NCI-H345 treated with DMSO at 0.1 percent for 48 hours (cell line): Measurements from ENCODE around the gene MYO9B.
"Not testable (repeated sequence)": the region's sequence is repeated elsewhere in the genome, so short reads cannot be mapped to it uniquely, and the experiment has no call there.

Source experiments
- DNase-seq: peaks from one replicate; lab custom pipeline; 2025; ENCODE audit not compliant: unreplicated experiment; lab: John Stamatoyannopoulos, UW

MYO9B gene

DNA sequence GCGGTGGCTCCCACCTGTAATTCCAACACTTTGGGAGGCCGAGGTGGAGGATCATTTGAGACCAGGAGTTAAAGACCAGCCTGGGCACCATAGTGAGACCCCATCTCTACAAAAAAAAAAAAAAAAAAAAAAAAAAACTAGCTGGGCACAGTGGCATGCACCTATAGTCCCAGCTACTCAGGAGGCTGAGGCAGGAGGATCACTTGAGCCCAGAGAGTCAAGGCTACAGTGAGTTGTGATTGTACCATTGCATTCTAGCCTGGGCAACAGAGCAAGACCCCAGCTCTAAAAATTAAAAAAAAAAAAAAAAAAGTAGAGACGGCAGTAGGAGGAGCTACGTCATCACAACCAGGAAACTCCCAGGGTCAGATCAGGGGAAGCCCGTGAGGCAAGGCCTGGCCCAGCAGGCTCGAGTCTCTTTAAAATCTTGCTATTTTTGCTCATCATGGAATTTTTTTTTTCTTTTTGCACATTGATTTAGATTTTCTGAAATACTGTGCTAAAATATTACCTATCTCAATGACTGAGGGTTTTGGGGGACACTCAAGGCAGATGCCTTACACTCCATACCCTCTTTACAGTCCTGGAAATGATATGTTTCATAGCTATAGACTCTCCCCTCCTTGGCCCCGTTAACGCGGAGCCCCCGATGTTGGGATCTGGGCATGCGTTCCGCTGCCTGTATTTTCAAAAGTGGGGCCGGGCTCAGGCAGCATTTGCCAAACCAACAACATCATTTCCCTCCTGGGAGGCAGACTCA lies 95.1 kb downstream of the MYO9B start:
- no peak for DNase-seq

DNA sequence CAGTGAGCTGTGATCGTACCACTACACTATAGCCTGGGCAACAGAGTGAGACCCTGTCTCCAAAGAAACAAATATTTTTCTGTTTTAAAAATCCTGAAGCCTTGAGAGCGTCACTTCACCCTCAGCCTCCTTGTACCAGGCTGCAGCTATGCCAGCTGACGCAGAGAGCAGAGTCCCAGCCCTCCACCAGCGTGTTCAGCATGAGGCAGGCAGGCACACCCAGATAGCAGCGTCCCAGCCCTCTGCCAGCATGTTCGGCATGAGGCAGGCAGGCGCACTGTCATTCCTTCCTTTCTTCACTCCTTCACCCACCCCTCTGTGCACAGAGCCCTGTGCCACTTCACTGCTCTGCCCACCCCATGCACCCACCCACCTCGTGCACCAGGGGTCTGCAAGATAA lies 96.3 kb downstream of the MYO9B start:
- no peak for DNase-seq

DNA sequence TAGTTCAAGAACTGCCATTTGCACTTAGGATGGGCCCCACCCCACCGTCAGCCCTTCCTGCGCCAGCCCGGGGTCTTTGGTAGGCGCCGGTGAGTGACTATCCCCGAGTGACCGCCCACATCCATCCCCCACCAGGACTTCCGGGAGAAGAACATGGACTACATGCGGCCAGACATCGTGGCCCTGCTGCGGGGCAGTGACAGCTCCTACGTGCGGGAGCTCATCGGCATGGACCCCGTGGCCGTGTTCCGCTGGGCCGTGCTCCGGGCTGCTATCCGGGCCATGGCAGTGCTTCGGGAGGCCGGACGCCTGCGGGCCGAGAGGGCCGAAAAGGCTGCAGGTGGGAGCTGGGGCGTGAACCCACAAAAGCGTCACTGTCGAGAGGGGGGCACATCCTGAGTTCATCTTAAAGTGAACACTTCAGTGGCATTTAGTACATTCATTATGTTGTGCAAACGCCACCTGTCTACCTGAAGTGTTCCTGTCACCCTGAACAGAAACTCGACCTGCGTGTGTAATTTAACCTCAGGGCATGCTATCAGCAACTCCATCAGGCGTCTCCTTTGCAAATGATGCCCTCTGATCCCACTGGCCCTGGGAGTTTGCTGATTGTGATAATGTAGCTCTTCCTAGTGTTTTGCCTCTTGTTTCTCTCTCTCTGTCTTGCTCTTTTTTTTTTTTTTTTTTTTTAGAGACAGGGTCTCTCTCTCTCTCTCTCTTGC lies 97.2 kb downstream of the MYO9B start:
- DNase-seq: no peak

DNA sequence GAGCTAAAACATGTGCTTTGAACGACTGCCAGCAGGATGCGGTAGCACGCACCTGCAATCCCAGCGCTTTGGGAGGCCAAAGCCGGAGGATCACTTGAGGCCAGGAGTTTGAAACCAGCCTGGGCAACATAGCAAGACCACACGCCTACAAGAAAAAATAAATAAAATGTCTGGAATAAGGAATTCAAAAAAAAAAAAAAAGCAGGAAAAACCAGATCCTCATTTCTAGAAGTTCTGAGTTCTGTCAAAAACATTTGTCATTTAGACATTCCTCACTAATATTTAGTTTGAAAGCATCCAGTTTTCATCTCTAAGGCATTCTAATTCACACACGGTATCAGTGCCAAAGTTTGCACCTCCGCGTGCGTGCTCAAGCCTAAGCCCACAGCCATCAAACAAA lies 102.7 kb downstream of the MYO9B start:
- DNase-seq: no peak

GRCh38 chr19:17180997-17181702 lies 105.6 kb downstream of the MYO9B start:
- no peak for DNase-seq

DNA sequence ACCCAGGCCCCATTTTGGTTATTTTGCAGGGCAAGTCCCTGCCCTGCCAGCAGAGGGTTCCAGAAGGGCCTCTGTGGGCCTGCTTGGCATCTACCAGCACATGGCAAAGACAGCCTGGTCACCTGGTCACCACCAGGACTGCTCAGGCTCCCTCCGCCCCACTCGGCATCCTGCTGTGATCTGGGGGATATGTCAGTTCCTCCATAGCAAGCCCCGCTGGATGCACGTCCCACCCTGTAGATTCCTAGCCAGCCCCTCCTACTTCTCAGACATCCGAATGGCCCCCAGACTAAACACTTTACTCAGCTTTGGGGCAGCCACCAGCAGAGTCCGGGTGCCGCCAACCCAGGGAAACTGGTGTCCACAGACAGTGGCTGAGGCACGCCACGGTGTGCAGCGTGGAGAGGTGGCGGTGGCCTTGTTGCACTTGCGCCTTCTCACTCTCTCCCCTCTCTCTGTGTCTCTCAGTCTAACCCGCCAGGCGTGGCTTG lies 107.7 kb downstream of the MYO9B start:
- DNase-seq: no peak

GRCh38 chr19:17183858-17184321 lies 108.3 kb downstream of the MYO9B start:
- no peak for DNase-seq

DNA sequence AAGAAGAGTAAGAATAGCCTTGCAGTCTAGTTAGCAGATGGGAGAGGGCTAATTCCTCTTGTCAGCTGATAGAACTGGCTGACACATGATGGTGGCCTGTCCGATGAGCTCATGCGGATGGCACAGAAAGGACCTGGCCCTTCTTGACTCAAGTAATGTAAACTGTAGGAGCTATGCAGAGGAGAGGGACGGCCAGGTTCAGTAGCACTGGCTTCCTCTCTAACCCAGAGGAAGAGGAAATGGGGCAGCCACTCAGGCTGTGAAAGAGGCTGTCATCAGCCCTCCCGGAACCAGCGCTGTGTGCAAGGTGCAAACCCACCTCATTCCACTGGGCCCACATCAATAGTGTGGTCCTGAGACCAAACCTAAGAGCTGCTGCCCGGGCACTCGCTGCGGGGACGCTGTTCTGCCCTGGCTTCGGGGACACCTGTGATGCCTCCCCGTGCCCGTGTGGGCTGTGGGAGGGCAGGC lies 108.8 kb downstream of the MYO9B start:
- DNase-seq: no peak

- no peak for DNase-seq
Measured at GRCh38 chr19:17185590-17185989, 110.0 kb downstream of the MYO9B start.

DNA sequence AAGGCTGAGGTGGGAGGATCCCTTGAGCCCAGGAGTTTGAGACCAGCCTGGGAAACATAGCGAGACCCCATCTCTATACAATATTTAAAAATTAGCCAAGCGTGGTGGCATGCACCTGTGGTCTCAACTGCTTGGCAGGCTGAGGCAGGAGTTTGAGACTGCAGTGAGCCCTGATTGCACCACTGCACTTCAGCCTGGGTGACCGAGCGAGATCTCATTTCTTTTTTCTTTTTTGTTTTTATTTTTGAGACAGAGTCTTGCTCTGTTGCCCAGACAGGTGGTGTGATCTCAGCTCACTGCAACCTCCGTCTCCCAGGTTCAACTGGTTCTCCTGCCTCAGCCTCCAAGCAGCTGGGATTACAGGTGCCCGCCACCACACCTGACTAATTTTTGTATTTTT lies 116.2 kb downstream of the MYO9B start:
- not testable (repeated sequence) for DNase-seq

DNA sequence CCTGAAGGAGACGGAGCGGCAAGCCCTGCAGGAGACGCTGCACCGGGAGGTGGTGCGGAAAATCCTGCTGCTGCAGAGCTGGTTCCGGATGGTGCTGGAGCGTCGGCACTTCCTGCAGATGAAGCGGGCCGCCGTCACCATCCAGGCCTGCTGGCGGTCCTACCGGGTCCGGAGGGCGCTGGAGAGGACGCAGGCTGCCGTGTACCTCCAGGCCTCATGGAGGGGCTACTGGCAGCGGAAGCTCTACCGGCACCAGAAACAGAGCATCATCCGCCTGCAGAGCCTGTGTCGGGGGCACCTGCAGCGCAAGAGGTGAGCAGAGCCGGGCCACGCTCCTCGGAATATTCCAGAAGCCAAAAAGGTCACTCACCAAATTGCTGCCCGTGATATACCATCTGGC lies 117.2 kb downstream of the MYO9B start:
- no peak for DNase-seq

GRCh38 chr19:17194608-17195007 lies 119.0 kb downstream of the MYO9B start:
- DNase-seq: no peak

GRCh38 chr19:17195106-17195505 lies 119.5 kb downstream of the MYO9B start:
- no peak for DNase-seq

GRCh38 chr19:17196610-17197009 lies 121.0 kb downstream of the MYO9B start:
- DNase-seq: no peak

GRCh38 chr19:17197666-17198065 lies 122.1 kb downstream of the MYO9B start:
- DNase-seq: no peak

GRCh38 chr19:17200408-17201079 lies 125.0 kb downstream of the MYO9B start:
- DNase-seq: no peak

GRCh38 chr19:17202249-17202648 lies 126.7 kb downstream of the MYO9B start:
- DNase-seq: no peak

DNA sequence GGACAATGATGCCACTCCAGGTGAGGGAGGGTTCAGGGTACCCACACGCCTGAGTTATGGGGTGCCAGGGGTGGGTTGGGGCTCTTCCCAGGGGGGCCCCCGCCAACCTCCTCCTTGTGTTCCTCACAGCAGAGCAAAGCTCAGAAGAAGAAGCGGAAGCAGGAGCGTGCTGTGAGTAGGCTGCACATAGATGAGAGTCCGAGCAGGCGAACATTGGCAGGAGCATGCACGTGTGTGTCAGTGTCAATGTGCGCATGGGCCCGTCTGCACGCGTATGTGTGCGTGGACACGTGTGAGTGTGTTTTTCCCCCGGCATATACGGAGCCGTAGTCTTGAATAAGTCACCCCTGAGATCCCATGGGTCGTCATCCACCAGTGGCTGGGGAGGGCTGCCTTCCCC lies 127.1 kb downstream of the MYO9B start:
- no peak for DNase-seq

DNA sequence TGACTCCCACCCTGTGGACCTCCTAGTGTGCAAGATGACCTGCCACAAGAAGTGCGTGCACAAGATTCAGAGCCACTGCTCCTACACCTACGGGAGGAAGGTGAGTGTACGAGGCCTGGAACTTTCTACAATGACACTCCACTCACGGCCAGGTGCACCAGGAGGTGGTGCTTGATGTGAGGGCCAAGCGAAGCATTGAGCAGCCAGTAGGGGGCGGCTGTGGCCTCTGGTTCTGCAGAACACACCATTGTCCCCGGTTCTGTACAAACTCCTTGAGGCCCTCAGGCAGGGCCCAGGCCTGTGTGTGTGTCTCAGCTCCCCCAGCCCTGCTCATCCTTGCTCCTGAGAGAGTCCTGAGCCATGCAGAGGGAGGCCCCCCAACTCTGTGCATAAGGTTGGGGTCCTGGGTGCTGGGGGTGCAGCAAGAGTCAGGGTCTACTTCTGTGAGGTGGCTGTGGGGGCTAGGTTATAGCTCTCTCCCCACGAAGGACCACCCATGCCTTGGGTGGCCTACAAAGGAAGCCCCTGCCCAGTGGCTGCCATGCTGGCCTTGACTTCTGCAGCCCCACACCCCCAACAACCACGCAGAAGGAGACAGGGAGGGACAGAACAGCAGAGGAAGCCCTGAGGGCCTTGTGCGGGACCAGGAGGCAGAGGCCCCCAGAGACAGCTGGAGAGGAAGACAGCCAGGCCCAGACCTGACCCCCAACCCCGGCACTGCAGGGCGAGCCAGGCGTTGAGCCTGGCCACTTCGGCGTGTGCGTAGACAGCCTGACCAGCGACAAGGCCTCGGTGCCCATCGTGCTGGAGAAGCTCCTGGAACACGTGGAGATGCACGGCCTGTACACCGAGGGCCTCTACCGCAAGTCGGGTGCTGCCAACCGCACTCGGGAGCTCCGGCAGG lies 129.9 kb downstream of the MYO9B start:
- no peak for DNase-seq
